Measurements from ENCODE around the gene MALRD1. TPM values are rescaled to one million over a fixed set of nuclear protein-coding genes. Genes with fewer than 3 reads are reported as not detected.

MALRD1 gene
- total RNA-seq, 1 experiment from 2014 or later: 0.86 TPM

GRCh38 chr10:19772972-19773371, 724.4 kb downstream of the MALRD1 start:
- Histone ChIP-seq H3K36me3 (ENCODE audit: insufficient read depth, low read length, poor library complexity, severe bottlenecking) (no peaks in the 10 kb centered on the region), H3K27me3 (replicated peaks; ENCODE audit: insufficient read depth, low read depth, low read length, poor library complexity) (no peaks in the 10 kb centered on the region), H3K4me3 (ENCODE audit: low read depth, low read length, poor library complexity, severe bottlenecking) (no peak overlapping the region), H3K27ac (ENCODE audit: low read depth, low read length, poor library complexity, severe bottlenecking) (no peak overlapping the region), H3K4me1 (ENCODE audit: insufficient read depth, low read length, poor library complexity, severe bottlenecking) (no peaks in the 10 kb centered on the region), H3K9me3 (ENCODE audit: low read depth, low read length, poor library complexity, severe bottlenecking) (no peaks in the 10 kb centered on the region)
- no peak for DNase-seq (ENCODE audit: low spot score)
- BruUV-seq (replicated peaks): no TSS peak
- CTCF ChIA-PET: no interaction called here
- POLR2A ChIA-PET (ENCODE audit: low non-redundant PET): no interaction called here
- intact Hi-C loops (cut with micrococcal nuclease; ENCODE audit: unreplicated experiment): no loop called here
- TF ChIP-seq EZH2 (IDR thresholded peaks at IDR 0.05; ENCODE audit: borderline replicate concordance, low read depth, low read length, poor library complexity, severe bottlenecking): no peak
- no peak for TF ChIP-seq CTCF (conservative IDR thresholded peaks at IDR 0.05; ENCODE audit: low read depth, low read length)

- BruUV-seq (replicated peaks): no TSS peak
- no peak overlapping the region for H3K27ac ChIP-seq (ENCODE audit: low read depth, low read length, poor library complexity, severe bottlenecking)
- no peaks in the 10 kb centered on the region for H3K36me3 ChIP-seq (ENCODE audit: insufficient read depth, low read length, poor library complexity, severe bottlenecking)
- no peak overlapping the region for H3K4me3 ChIP-seq (ENCODE audit: low read depth, low read length, poor library complexity, severe bottlenecking)
- CTCF ChIA-PET: no interaction called here
- H3K9me3 ChIP-seq (ENCODE audit: low read depth, low read length, poor library complexity, severe bottlenecking): no peaks in the 10 kb centered on the region
- TF ChIP-seq EZH2 (IDR thresholded peaks at IDR 0.05; ENCODE audit: borderline replicate concordance, low read depth, low read length, poor library complexity, severe bottlenecking): no peak
- no peak for TF ChIP-seq CTCF (conservative IDR thresholded peaks at IDR 0.05; ENCODE audit: low read depth, low read length)
- no peaks in the 10 kb centered on the region for H3K27me3 ChIP-seq (replicated peaks; ENCODE audit: insufficient read depth, low read depth, low read length, poor library complexity)
- intact Hi-C loops (cut with micrococcal nuclease; ENCODE audit: unreplicated experiment): no loop called here
- DNase-seq (ENCODE audit: low spot score): no peak
- POLR2A ChIA-PET (ENCODE audit: low non-redundant PET): no interaction called here
- no peaks in the 10 kb centered on the region for H3K4me1 ChIP-seq (ENCODE audit: insufficient read depth, low read length, poor library complexity, severe bottlenecking)
Observed at GRCh38 chr10:19775296-19775695, 726.7 kb downstream of the MALRD1 start.

- H3K36me3 ChIP-seq (ENCODE audit: insufficient read depth, low read length, poor library complexity, severe bottlenecking): no peaks in the 10 kb centered on the region
- H3K4me3 ChIP-seq (ENCODE audit: low read depth, low read length, poor library complexity, severe bottlenecking): no peak overlapping the region
- H3K9me3 ChIP-seq (ENCODE audit: low read depth, low read length, poor library complexity, severe bottlenecking): no peaks in the 10 kb centered on the region
- POLR2A ChIA-PET (ENCODE audit: low non-redundant PET): no interaction called here
- no peaks in the 10 kb centered on the region for H3K27me3 ChIP-seq (replicated peaks; ENCODE audit: insufficient read depth, low read depth, low read length, poor library complexity)
- H3K27ac ChIP-seq (ENCODE audit: low read depth, low read length, poor library complexity, severe bottlenecking): no peak overlapping the region
- TF ChIP-seq EZH2 (IDR thresholded peaks at IDR 0.05; ENCODE audit: borderline replicate concordance, low read depth, low read length, poor library complexity, severe bottlenecking) (no peak), CTCF (conservative IDR thresholded peaks at IDR 0.05; ENCODE audit: low read depth, low read length) (no peak)
- CTCF ChIA-PET: no interaction called here
- intact Hi-C loops (cut with micrococcal nuclease; ENCODE audit: unreplicated experiment): no loop called here
- H3K4me1 ChIP-seq (ENCODE audit: insufficient read depth, low read length, poor library complexity, severe bottlenecking): no peaks in the 10 kb centered on the region
- DNase-seq (ENCODE audit: low spot score): no peak
- no TSS peak for BruUV-seq (replicated peaks)
Observed at GRCh38 chr10:19777806-19778205, 729.2 kb downstream of the MALRD1 start.

Measured in A673 (cell line).